Activated T-helper 17 cell treated with anti-CD3 and anti-CD28 coated beads, Interleukin-2, amount 50 U/mL, for 72 hours (primary cell): ENCODE data around the gene WDR54. TPM values are rescaled to one million over a fixed set of nuclear protein-coding genes. Genes with fewer than 3 reads are reported as not detected.
"Not testable (repeated sequence)": the region's sequence is repeated elsewhere in the genome, so short reads cannot be mapped to it uniquely, and the experiment has no call there.

Experiments
- ATAC-seq: fragments of 150-1000 bp; cut with Tn5 transposase; replicated peaks from 2 replicates; pipeline ENCODE4 v1.10.0; 2021; ENCODE audit warnings: mild to moderate bottlenecking, moderate library complexity
- H3K27ac Mint-ChIP-seq: one replicate; pipeline ENCODE4 v1.8.0; 2022; ENCODE audit warnings: mixed read lengths
- H3K27me3 Mint-ChIP-seq: one replicate; pipeline ENCODE4 v1.8.0; 2022; ENCODE audit warnings: mixed read lengths
- H3K36me3 Mint-ChIP-seq: one replicate; pipeline ENCODE4 v1.8.0; 2022; ENCODE audit warnings: low read depth, mild to moderate bottlenecking, mixed read lengths
- H3K4me1 Mint-ChIP-seq: one replicate; pipeline ENCODE4 v1.8.0; 2022; ENCODE audit warnings: mixed read lengths
- H3K4me3 Mint-ChIP-seq: one replicate; pipeline ENCODE4 v1.8.0; 2022; ENCODE audit warnings: mild to moderate bottlenecking, mixed read lengths
- H3K9me3 Mint-ChIP-seq: one replicate; pipeline ENCODE4 v1.8.0; 2022; ENCODE audit warnings: mixed read lengths
- total RNA-seq, 2 donors: library from RNA; stranded (reverse); gene quantifications; one replicate each; pipeline ENCODE4 v1.2.3, GENCODE V29; 2022

WDR54 gene
- total RNA-seq, 2 donors from 2014 or later: 85.8 to 194 TPM

DNA sequence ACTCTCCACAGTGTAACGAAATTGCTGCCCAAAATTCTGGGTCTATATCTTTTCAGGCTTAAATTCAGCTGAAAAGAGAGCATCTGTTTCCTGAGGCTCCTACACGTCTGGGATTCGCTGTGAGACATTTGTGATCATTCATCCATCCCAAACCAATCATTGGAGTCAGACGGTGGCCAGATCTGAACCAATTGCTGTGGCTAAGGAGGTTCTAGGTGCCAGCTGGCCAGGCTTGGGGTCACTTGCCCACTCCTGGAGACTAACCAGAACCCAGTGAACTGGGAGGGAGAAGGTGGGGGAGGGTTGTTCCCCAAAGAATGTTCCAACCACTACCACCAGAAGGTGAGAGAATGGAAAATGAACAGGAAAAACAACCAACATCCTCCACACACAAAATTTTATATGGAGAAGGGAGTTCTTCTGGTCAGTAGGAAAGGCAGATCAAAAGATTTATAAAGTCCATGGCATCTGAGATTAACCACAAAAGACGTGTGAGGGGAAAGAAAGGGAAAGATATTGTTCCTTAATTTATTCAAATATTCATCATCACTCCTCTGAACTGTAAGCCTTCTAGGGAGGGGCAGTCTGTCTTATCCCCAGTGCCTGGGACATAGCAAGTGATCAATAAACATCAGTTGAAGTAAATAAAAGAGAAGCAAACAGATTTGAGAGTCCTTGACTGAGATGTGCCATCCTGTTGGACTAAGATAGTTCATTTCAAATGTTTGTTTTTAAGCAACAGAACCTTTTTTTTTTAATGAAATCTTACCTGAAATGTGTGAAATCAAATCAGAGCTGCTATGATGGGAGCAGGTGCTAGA is 23.2 kb downstream of the WDR54 start:
- no peaks in the 10 kb centered on the region for H3K9me3 Mint-ChIP-seq
- H3K4me1 Mint-ChIP-seq: no peaks in the 10 kb centered on the region
- no peaks in the 10 kb centered on the region for H3K36me3 Mint-ChIP-seq
- H3K4me3 Mint-ChIP-seq: no peak overlapping the region
- no peak overlapping the region for H3K27ac Mint-ChIP-seq
- peaks cover 8% of the 10 kb centered on the region for H3K27me3 Mint-ChIP-seq
- no peak for ATAC-seq

DNA sequence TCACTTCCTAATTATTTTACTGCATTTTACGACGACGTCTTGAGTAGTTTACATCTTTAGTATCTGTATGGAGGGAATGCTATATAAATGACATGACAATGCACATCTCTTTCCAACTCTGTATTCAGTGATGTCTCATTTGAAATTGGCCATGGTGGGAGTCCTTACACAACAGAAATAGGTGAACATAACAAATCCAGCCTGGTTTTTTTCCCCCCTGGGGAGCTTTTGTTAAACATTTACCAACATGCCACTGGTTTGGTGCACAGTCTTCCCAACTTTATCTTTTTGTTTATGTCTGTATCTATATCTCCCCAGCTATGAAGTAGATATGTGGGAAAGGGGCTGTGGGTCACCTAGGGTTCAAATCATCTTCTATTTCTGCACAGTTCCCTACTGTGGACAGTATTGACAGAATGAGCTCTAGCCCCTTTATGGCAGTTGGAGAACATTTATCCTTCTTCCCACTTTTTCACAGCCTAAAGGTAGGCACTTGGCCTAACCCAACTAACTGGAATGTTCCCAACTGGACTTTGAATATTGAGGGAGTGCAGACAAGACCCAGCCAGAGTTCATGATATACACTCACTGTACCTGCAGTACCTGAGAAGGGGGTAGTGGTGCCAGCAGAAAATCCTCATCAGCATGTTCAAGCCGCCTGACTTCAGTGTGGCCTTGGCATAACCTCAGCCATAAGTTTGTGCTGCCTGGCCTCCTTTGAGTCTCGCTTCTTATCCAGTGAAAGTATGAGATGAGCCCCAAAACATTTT is 25.9 kb downstream of the WDR54 start:
- peaks cover 1% of the 10 kb centered on the region for H3K27me3 Mint-ChIP-seq
- ATAC-seq: no peak
- no peak overlapping the region for H3K27ac Mint-ChIP-seq
- H3K4me1 Mint-ChIP-seq: no peaks in the 10 kb centered on the region
- H3K36me3 Mint-ChIP-seq: no peaks in the 10 kb centered on the region
- H3K4me3 Mint-ChIP-seq: no peak overlapping the region
- H3K9me3 Mint-ChIP-seq: no peaks in the 10 kb centered on the region

DNA sequence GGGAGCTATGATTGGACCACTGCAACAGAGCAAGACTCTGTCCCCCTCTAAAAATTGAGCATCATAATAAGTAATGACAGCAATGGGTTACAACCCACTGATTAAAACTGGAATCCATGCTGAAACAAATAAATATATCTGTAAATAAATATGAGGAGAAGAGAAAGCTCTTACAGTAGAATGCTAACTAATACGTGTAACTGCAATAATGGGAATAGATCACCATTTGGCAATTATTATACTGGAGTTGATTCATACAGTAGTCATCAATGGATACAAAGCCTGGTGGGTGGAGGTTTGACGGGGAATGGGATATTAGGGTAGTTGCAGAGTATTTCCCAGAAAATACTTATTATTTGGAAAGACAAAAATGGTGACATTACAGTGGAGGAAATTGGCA is 27.2 kb downstream of the WDR54 start:
- H3K4me1 Mint-ChIP-seq: peaks cover 5% of the 10 kb centered on the region
- H3K27me3 Mint-ChIP-seq: no peaks in the 10 kb centered on the region
- H3K36me3 Mint-ChIP-seq: no peaks in the 10 kb centered on the region
- H3K9me3 Mint-ChIP-seq: no peaks in the 10 kb centered on the region
- no peak for ATAC-seq
- H3K4me3 Mint-ChIP-seq: no peak overlapping the region
- no peak overlapping the region for H3K27ac Mint-ChIP-seq

DNA sequence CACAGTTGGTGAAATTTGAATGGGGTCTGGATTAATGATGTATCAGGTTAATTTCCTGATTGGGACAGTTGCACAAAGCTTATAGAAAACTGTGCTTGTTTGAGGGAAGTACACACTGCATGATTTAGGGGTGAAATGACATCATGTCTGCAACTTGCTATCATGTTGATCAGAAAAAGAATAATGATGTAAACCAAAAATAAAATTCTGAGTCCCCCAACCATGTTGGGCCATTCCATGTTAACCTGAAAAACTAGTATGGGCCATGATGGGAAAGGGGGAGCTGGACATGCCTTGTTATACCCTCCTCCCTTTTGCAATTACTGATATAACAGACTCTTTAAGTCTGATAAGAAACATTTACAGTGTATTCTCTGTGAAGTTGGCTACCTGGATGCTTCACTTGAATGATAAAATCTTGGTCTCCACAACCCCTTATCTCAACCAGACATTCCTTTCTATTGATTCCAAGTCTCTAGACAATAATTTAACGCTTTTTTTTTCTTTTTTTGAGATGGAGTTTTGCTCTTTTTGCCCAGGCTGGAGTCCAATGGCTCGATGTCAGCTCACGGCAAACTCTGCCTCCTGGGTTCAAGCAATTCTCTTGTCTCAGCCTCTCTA is 29.1 kb downstream of the WDR54 start:
- H3K27ac Mint-ChIP-seq: no peak overlapping the region
- H3K4me1 Mint-ChIP-seq: peaks cover 20% of the 10 kb centered on the region
- H3K9me3 Mint-ChIP-seq: no peaks in the 10 kb centered on the region
- peaks cover 13% of the 10 kb centered on the region for H3K36me3 Mint-ChIP-seq
- no peak overlapping the region for H3K4me3 Mint-ChIP-seq
- ATAC-seq: no peak
- no peaks in the 10 kb centered on the region for H3K27me3 Mint-ChIP-seq

DNA sequence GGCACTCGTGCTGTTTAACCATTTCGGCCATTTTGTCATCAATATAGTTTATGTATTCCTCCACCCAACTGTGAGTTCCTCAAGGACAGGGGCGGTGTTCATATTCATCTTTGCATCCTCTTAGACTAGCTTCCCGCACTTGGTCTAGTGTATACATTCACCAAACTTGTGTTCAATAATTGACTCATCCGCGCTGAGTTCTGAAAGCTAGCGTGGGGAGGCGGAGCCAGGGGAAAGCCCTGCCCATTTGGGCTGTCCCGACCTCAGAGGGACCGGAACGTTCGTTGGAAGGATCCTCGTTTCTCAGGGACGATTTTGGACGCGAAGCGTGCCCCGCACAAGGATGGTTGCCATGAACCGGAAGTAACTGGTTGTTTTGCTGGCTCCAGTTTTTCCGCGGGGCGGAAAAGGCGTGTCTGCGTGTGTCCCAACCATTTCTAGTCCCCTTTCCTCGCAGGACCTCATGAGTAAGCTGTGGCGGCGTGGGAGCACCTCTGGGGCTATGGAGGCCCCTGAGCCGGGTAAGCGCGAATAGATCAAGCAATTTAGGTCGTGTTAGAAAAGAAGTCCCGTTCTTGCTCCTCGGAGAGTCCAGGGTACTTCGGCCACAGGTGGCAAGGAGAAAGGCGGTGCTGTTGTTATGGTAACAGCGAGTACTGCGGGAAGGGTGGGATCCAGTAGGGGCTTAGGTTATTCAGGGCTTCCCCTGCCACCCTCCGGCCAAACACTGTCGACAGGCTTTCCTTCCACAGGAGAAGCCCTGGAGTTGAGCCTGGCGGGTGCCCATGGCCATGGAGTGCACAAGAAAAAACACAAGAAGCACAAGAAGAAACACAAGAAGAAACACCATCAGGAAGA is 33.4 kb downstream of the WDR54 start, which contains the start of gene INO80B:
INO80B (plus strand) TSS at position 434 of the 858 bp plus-strand sequence; CDS start at position 464, 30 bp downstream.
- peak within 1 kb of the TSS; percentile 100 for H3K4me3 Mint-ChIP-seq

DNA sequence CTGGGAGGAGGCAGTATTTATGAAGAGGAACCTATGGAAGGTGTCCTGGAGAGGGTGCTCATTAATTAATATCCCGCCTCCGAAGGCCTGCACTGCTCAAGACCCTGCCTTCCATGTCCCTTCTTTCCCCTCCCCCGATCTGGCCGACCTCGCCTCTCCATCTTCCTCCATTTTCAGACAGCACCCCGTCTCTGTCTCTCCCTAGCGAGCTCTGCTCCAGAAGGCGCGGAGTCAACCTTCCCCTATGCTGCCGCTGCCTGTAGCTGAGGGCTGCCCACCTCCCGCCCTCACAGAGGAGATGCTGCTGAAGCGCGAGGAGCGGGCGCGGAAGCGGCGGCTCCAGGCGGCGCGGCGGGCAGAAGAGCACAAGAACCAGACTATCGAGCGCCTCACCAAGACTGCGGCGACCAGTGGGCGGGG is 35.6 kb downstream of the WDR54 start:
- H3K4me1 Mint-ChIP-seq: peaks cover 46% of the 10 kb centered on the region

More for the DNA sequence above, 33.4 kb downstream of the WDR54 start, which contains the start of gene INO80B:
- Mint-ChIP-seq H3K36me3 (peaks cover 41% of the 10 kb centered on the region), H3K27me3 (no peaks in the 10 kb centered on the region), H3K4me1 (peaks cover 46% of the 10 kb centered on the region), H3K27ac (peak within 1 kb of the TSS; percentile 99), H3K9me3 (no peaks in the 10 kb centered on the region)
- ATAC-seq: peak; percentile 65

DNA sequence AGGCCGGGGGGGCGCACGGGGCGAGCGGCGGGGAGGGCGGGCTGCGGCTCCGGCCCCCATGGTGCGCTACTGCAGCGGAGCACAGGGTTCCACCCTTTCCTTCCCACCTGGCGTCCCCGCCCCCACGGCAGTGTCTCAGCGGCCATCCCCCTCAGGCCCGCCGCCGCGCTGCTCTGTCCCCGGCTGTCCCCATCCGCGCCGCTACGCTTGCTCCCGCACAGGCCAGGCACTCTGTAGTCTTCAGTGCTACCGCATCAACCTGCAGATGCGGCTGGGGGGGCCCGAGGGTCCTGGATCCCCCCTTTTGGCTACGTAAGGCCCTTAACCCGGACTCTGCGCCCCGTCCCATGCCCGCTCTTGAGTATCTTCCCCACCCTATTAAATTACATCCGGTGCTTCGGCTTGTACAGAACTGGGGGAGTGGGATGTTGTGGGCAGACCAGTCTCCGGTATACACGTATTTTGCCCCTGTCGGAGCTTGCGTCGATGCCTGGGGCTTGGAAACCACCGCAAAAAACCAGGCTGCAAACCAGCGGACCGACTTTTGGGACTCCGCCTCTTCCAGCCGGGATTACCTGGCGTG is 36.1 kb downstream of the WDR54 start:
- peaks cover 56% of the 10 kb centered on the region for H3K36me3 Mint-ChIP-seq
- H3K9me3 Mint-ChIP-seq: no peaks in the 10 kb centered on the region
- peak; percentile 27 for ATAC-seq
- H3K27ac Mint-ChIP-seq: peak overlapping the region; percentile 99
- H3K4me1 Mint-ChIP-seq: peaks cover 46% of the 10 kb centered on the region
- no peaks in the 10 kb centered on the region for H3K27me3 Mint-ChIP-seq
- peak overlapping the region; percentile 100 for H3K4me3 Mint-ChIP-seq

More for the DNA sequence above, 35.6 kb downstream of the WDR54 start:
- peaks cover 51% of the 10 kb centered on the region for H3K36me3 Mint-ChIP-seq
- H3K9me3 Mint-ChIP-seq: no peaks in the 10 kb centered on the region
- no peaks in the 10 kb centered on the region for H3K27me3 Mint-ChIP-seq
- ATAC-seq: no peak
- H3K4me3 Mint-ChIP-seq: peak overlapping the region; percentile 100
- H3K27ac Mint-ChIP-seq: peak overlapping the region; percentile 99

DNA sequence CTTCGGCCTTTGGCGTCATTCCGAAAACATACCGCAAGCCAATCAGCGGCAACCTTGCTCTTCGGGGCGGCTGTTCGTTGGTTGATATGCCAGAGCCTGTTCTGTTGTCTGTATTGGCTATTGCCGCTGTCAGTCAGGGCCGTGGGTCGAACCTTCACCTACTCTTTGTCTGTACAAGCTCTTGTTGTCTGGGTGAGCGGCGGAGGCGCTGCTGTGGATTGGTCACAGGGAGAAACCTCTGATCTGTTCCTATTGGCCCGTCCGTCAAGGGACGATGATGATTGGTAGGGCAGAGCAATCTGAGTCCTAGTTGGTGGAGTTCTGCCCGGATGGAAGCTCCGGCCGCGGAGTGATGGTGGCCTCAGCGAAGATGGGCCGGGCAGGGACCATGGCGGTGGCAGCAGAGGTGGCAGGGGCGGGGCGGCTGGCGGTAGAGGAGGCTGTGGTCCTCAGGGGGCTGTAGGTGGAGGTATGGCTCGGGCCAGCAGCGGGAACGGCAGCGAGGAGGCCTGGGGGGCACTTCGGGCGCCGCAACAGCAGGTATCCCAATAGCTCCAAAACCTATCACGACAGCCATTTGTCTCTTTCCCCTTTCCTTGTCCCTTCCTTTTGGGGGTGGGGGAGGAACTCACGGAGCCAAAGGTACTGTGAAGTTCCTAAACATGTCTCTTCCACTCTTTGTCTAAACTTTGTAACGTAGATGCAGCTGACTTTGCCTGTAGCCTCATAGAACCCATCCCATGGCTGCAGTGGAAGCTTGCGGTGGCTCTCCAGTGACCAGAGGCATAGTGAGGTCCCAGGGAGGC is 36.8 kb downstream of the WDR54 start, which contains the start of gene WBP1:
WBP1 (plus strand) TSS at position 307 of the 806 bp plus-strand sequence; CDS start at position 472, 165 bp downstream.
- H3K9me3 Mint-ChIP-seq: no peaks in the 10 kb centered on the region
- no peaks in the 10 kb centered on the region for H3K27me3 Mint-ChIP-seq
- H3K4me1 Mint-ChIP-seq: peaks cover 45% of the 10 kb centered on the region
- peaks cover 63% of the 10 kb centered on the region for H3K36me3 Mint-ChIP-seq
- ATAC-seq: peak; percentile 89
- peak within 1 kb of the TSS; percentile 100 for H3K4me3 Mint-ChIP-seq
- H3K27ac Mint-ChIP-seq: peak within 1 kb of the TSS; percentile 99

DNA sequence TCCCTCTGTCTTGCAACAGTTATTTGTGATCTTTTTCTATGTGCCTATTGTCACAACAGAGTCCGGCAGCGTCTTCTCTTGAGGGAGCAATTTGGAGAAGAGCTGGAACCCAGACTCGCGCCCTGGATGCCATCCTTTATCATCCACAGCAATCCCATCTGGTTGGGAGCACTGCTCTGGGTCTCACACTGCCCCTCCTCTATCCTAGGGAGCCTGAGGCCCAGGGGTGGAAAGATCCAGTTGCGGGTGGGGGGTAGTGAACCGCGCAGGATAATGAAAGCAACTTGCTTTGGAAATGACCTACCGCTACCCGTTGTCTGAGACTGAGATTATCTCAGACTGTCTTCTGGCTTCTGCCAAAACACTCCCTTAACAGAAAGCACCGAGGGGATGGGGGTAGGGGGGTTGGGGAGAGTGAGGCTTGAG is 37.4 kb downstream of the WDR54 start:
- H3K27me3 Mint-ChIP-seq: no peaks in the 10 kb centered on the region
- ATAC-seq: no peak
- peaks cover 65% of the 10 kb centered on the region for H3K36me3 Mint-ChIP-seq
- peak overlapping the region; percentile 99 for H3K27ac Mint-ChIP-seq
- H3K4me3 Mint-ChIP-seq: peak overlapping the region; percentile 100
- peaks cover 46% of the 10 kb centered on the region for H3K4me1 Mint-ChIP-seq
- H3K9me3 Mint-ChIP-seq: no peaks in the 10 kb centered on the region

DNA sequence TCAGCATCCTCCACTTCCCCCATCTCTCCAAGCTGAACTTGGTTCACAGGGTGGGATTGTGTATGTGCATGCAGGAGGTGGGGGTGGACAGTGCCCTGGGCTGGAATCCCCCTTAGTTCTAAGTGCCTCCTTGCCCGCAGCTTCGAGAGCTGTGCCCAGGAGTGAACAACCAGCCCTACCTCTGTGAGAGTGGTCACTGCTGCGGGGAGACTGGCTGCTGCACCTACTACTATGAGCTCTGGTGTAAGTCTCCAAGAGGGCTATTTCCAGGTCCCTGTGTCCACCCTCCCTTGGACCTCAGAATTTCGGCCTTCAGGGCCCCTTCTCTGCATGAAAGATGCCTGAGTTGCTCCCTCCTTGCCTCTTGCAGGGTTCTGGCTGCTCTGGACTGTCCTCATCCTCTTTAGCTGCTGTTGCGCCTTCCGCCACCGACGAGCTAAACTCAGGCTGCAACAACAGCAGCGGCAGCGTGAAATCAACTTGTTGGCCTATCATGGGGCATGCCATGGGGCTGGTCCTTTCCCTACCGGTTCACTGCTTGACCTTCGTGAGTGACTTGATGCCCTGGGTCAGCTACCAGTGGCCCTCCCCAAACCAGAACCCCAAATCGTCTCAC is 38.1 kb downstream of the WDR54 start:
- peak overlapping the region; percentile 100 for H3K4me3 Mint-ChIP-seq
- H3K9me3 Mint-ChIP-seq, H3K27me3 Mint-ChIP-seq, ATAC-seq: not testable (repeated sequence)
- H3K4me1 Mint-ChIP-seq: peaks cover 41% of the 10 kb centered on the region
- peak overlapping the region; percentile 99 for H3K27ac Mint-ChIP-seq
- peaks cover 63% of the 10 kb centered on the region for H3K36me3 Mint-ChIP-seq

DNA sequence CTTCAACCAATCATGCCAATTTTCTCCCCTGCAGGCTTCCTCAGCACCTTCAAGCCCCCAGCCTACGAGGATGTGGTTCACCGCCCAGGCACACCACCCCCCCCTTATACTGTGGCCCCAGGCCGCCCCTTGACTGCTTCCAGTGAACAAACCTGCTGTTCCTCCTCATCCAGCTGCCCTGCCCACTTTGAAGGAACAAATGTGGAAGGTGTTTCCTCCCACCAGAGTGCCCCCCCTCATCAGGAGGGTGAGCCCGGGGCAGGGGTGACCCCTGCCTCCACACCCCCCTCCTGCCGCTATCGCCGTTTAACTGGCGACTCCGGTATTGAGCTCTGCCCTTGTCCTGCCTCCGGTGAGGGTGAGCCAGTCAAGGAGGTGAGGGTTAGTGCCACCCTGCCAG is 38.7 kb downstream of the WDR54 start:
- Mint-ChIP-seq H3K4me1 (peaks cover 36% of the 10 kb centered on the region), H3K4me3 (peak overlapping the region; percentile 100), H3K36me3 (peaks cover 58% of the 10 kb centered on the region), H3K27ac (peak overlapping the region; percentile 43)
- H3K27me3 Mint-ChIP-seq, ATAC-seq, H3K9me3 Mint-ChIP-seq: not testable (repeated sequence)

DNA sequence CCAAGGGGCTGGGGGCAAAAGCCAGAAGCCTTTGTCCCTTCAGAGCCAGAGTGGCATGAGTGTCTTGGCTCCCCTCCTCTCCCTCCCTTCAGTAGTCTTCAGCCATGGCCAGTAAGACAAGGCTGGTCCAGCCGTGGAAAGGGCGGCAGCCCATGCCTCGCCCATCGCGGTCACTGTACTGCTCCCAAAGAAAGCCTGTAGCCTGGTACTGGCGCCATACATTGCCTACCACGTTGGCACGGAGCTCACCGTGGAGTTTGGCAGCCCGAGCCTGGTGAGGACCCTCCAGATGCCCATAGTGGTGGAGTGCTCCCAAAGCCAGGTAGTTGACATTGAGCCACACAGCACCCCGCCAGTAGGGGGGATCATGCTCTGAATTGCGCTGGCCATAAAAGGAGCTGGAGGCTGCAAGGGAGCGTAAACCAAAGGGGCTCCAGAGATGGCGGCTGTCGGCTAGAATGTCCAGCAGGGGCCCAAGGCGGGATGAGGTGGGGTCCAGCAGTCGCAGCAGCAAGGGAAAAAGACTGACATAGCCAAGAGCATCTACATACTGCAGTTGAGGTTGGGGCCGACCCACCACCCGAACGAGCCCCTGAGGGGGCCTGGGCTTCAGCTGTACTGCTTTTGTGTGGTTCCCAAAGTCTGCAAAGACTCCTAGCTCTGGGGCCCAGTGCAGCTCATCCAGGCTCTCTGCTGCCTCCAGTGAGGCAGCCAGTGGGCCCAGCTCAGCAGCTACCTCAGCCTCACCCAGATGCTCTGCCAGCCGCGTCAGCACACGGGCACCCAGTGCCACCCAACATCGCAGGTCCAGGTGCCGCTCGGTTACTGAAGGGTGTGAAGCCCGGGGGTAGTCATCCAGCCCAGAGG is 39.9 kb downstream of the WDR54 start:
- H3K9me3 Mint-ChIP-seq: no peaks in the 10 kb centered on the region
- H3K27ac Mint-ChIP-seq: no peak overlapping the region
- no peak for ATAC-seq
- H3K36me3 Mint-ChIP-seq: peaks cover 50% of the 10 kb centered on the region
- peaks cover 23% of the 10 kb centered on the region for H3K4me1 Mint-ChIP-seq
- no peak overlapping the region for H3K4me3 Mint-ChIP-seq
- H3K27me3 Mint-ChIP-seq: no peaks in the 10 kb centered on the region
